ENCODE measurements around the gene ERF.

DNA sequence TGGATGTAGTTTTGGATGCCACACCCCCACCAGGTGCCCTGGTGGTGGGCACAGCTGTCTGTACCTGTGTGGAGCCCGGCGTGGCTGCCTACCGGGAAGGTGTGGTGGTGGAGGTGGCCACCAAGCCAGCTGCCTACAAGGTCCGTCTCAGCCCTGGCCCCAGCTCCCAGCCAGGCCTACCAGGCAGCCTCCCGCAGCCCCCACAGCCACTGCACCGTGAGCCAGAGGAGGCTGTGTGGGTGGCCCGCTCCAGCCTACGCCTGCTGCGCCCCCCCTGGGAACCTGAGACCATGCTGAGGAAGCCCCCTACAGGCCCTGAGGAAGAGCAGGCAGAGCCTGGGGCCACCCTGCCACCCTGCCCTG is 17.6 kb upstream of the ERF start:
- TF ChIP-seq, protein P1, sequence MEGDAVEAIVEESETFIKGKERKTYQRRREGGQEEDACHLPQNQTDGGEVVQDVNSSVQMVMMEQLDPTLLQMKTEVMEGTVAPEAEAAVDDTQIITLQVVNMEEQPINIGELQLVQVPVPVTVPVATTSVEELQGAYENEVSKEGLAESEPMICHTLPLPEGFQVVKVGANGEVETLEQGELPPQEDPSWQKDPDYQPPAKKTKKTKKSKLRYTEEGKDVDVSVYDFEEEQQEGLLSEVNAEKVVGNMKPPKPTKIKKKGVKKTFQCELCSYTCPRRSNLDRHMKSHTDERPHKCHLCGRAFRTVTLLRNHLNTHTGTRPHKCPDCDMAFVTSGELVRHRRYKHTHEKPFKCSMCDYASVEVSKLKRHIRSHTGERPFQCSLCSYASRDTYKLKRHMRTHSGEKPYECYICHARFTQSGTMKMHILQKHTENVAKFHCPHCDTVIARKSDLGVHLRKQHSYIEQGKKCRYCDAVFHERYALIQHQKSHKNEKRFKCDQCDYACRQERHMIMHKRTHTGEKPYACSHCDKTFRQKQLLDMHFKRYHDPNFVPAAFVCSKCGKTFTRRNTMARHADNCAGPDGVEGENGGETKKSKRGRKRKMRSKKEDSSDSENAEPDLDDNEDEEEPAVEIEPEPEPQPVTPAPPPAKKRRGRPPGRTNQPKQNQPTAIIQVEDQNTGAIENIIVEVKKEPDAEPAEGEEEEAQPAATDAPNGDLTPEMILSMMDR (IDR thresholded peaks at IDR 0.05; ENCODE audit: poor library complexity, severe bottlenecking) = no peak
- no peak for TF ChIP-seq TAF1 (IDR thresholded peaks at IDR 0.05; ENCODE audit: low read depth)
- TF ChIP-seq, protein P2, sequence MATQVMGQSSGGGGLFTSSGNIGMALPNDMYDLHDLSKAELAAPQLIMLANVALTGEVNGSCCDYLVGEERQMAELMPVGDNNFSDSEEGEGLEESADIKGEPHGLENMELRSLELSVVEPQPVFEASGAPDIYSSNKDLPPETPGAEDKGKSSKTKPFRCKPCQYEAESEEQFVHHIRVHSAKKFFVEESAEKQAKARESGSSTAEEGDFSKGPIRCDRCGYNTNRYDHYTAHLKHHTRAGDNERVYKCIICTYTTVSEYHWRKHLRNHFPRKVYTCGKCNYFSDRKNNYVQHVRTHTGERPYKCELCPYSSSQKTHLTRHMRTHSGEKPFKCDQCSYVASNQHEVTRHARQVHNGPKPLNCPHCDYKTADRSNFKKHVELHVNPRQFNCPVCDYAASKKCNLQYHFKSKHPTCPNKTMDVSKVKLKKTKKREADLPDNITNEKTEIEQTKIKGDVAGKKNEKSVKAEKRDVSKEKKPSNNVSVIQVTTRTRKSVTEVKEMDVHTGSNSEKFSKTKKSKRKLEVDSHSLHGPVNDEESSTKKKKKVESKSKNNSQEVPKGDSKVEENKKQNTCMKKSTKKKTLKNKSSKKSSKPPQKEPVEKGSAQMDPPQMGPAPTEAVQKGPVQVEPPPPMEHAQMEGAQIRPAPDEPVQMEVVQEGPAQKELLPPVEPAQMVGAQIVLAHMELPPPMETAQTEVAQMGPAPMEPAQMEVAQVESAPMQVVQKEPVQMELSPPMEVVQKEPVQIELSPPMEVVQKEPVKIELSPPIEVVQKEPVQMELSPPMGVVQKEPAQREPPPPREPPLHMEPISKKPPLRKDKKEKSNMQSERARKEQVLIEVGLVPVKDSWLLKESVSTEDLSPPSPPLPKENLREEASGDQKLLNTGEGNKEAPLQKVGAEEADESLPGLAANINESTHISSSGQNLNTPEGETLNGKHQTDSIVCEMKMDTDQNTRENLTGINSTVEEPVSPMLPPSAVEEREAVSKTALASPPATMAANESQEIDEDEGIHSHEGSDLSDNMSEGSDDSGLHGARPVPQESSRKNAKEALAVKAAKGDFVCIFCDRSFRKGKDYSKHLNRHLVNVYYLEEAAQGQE (IDR thresholded peaks at IDR 0.05; ENCODE audit: borderline replicate concordance) = no peak
- TF ChIP-seq POLR2AphosphoS5 (IDR thresholded peaks at IDR 0.05) = no peak
- TF ChIP-seq SMC3 (conservative IDR thresholded peaks at IDR 0.05; ENCODE audit: poor library complexity) = no peak
- no peak for TF ChIP-seq RAD21 (conservative IDR thresholded peaks at IDR 0.05)
- TF ChIP-seq EZH2 (IDR thresholded peaks at IDR 0.05; ENCODE audit: borderline replicate concordance, insufficient read depth, low read length, poor library complexity, severe bottlenecking) = no peak
